Hematopoietic multipotent progenitor cell treated with erythropoietin and hydrocortisone succinate and interleukin-3 and kit ligand, for 6 days (in vitro differentiated cells): ENCODE measurements around the gene TMIGD2.
"Not testable (repeated sequence)": the region's sequence is repeated elsewhere in the genome, so short reads cannot be mapped to it uniquely, and the experiment has no call there.

Experiments
- DNase-seq: peaks from one replicate; pipeline ENCODE4 v3.0.0-alpha.2; 2015

Gene TMIGD2

DNA sequence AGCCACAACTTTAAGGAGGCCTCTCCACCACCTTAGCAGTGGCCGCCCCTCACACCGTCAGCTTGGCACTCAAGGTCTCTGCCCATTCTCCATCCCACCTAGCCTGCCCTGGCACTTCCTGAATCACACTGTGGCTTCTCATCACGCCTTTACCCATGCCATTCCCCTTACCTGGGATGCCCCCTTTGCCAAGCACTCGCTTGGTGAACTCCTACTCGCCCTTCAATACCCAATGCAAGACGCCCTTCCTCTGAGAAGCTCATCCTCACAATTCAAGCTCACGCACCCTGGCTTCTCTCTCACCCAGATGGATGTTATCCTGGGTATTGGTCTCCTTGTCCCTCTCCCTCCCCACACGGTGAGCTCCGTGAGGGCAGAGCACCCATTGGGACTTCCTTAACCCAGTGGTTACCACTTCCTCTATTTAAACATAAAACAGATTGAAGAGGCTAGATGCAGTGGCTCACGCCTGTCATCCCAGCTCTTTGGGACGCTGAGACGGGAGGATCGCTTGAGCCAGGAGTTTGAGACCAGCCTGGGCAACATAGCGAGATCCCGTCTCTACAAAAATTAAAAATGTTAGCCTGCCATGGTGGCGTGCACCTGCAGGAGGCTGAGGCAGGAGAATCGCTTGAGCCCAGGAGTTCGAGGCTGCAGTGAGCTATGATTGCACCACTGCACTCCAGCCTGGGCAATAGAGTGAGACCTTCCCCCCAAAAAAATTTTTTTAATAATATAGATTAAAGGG, 35.8 kb downstream of the TMIGD2 start:
- DNase-seq = no peak

DNA sequence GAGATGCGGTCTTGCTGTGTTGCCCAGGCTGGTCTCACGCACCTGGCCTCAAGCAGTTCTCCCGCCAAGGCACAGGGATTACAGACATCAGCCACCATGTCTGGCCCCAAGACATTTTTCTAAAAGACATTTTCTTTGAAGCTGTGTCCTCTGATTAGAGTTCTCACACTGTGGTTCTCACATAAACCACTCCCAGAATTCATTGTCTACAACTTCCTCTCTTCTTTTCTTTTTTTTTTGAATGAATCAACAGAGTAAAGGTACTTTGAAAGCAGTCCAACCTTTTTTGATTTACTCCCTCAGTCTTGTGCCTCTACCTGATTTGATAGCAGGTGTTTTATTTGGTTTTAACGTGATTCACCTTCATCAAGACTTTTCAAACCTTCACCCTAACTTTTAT, 37.4 kb downstream of the TMIGD2 start:
- DNase-seq = no peak

GRCh38 chr19:4260613-4261191, 41.5 kb downstream of the TMIGD2 start:
- DNase-seq = no peak

GRCh38 chr19:4258181-4258580, 44.0 kb downstream of the TMIGD2 start:
- no peak for DNase-seq

DNA sequence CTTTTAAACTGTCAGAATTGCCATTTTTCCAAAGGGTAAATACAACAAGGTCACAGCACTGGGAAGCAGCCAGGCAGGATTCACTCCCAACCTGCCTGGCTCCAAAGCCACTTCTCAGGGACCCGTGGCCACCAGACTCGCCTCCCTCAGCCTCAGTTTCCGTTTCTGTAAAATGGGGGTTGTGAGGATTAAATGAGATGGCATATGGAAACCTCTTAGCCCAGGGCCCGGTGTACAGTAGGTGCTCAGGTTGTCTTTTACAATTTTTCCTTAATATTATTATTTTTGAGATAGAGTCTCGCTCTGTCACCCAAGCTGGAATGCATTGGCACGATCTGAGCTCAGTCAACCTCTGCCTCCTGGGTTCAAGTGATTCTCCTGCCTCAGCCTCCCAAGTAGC, 45.2 kb downstream of the TMIGD2 start:
- DNase-seq = no peak

DNA sequence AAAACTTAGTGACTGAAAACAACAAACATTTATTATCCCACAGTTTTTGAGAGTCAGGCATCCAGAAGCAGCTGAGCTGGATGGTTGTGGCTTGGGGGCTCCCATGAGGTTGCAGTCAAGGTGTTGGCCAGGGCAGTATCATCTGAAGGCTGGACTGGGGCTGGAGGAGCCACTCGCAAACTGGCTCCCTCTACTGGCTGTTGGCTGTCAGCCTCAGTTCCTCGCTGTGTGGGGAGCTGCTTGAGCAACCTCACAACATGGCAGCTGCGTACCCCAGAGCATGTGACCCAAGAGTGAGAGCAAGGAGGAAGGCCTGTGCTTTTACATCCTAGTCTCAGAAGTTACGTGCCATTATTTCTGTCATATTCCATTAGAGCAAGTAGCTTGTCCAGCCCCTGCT, 45.6 kb downstream of the TMIGD2 start:
- DNase-seq = no peak

DNA sequence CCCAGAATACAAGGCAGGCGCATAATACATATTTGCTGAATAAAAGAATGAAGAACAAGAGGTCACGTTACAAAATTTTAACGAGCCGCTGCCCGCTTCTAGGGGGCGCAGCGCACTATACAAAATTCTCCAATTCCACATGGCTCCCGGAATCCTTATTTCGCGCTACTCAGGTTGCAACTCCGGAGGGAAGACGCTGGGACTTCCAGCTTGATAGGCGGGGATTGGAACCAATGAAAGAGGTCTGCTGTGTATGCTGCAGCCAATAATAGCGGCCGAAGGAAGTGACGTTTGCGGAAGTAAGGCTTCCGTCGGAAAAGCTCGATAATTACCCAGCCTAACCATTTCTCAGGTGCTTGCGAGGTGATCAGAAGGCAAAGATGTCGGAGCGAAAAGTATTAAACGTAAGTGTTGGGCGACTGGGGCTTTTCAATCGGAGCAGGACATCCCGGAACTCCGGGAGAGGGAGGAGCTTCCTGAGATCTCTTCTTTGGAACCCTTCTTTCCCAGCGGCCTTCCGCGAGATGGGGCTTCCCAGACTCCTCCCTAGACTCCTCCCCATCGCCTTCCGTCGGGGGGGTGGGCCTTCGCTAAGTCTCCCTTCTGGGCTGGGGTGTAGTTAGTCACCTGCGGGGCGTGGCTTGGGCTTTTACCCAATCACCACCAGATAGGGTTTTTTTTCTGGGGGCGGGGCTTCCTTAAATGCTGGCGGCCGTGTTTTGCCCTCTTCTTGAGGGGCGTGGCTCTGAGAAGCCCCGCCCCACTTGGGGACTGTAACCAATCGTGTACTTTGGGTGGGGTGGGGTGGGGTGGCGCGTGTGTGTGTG, 55.2 kb downstream of the TMIGD2 start, which contains the start of gene YJU2:
YJU2 (plus strand) TSS at position 314 of the 827 bp plus-strand sequence; CDS start at position 381, 67 bp downstream.
- peak; percentile 100 for DNase-seq

DNA sequence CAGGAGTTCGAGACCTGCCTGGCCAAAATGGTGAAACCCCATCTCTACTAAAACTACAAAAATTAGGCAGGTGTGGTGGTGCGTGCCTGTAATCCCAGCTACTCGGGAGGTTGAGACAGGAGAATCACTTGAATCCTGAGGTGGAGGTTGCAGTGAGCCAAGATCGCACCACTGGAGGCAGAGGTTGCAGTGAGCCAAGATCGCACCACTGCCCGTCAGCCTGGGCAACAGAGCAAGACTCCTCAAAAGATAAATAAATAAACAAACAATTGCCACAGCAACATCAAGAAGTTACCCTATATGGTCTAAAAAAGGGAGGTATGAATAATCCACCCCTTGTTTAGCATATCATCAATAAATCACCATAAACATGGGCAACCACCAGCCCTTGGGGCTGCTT, 56.3 kb downstream of the TMIGD2 start:
- DNase-seq = not testable (repeated sequence)
